H9 (cell line): Measurements from ENCODE around the gene LMO1. TPM values are rescaled to one million over a fixed set of nuclear protein-coding genes. Genes with fewer than 3 reads are reported as not detected.

Experiments used
- DNase-seq: peaks from one replicate; pipeline ENCODE4 v3.0.0-alpha.2; 2017
- H2AFZ ChIP-seq: one replicate; pipeline ENCODE4 v1.6.1; 2013; ENCODE audit warnings: mild to moderate bottlenecking, low read length, control low read depth, moderate library complexity
- H2AK5ac ChIP-seq: 2 replicates; pipeline ENCODE4 v1.6.1; 2013; ENCODE audit warnings: low read length, control low read depth, mixed read lengths; ENCODE audit not compliant: insufficient read length
- H2BK120ac ChIP-seq: one replicate; pipeline ENCODE4 v1.6.1; 2013; ENCODE audit warnings: low read depth, mild to moderate bottlenecking, low read length, control low read depth, inconsistent platforms; ENCODE audit not compliant: poor library complexity, severe bottlenecking
- H2BK12ac ChIP-seq: 2 replicates; pipeline ENCODE4 v1.6.1; 2013; ENCODE audit warnings: low read length, control low read depth, mixed read lengths, low read depth; ENCODE audit not compliant: insufficient read length
- H2BK15ac ChIP-seq: 2 replicates; pipeline ENCODE4 v1.6.1; 2013; ENCODE audit warnings: low read depth, low read length, control low read depth
- H2BK20ac ChIP-seq: one replicate; pipeline ENCODE4 v1.6.1; 2013; ENCODE audit warnings: low read depth, mild to moderate bottlenecking, low read length, control low read depth, inconsistent platforms; ENCODE audit not compliant: poor library complexity, severe bottlenecking
- H2BK5ac ChIP-seq: 2 replicates; pipeline ENCODE4 v1.6.1; 2013; ENCODE audit warnings: low read length, control low read depth, mixed read lengths; ENCODE audit not compliant: insufficient read length
- H3K14ac ChIP-seq: 2 replicates; pipeline ENCODE4 v1.6.1; 2013; ENCODE audit warnings: low read length, control low read depth; ENCODE audit not compliant: insufficient read depth
- H3K18ac ChIP-seq: 2 replicates; pipeline ENCODE4 v1.6.1; 2013; ENCODE audit warnings: low read depth, mild to moderate bottlenecking, mixed read lengths, low read length, control low read depth; ENCODE audit not compliant: insufficient read length
- H3K23ac ChIP-seq: 2 replicates; pipeline ENCODE4 v1.6.1; 2013; ENCODE audit warnings: low read length, control low read depth, mixed read lengths, low read depth; ENCODE audit not compliant: insufficient read length
- H3K23me2 ChIP-seq: 2 replicates; pipeline ENCODE4 v1.6.1; 2013; ENCODE audit warnings: low read depth, mild to moderate bottlenecking, mixed read lengths, low read length, control low read depth; ENCODE audit not compliant: insufficient read length, poor library complexity, severe bottlenecking
- H3K27ac ChIP-seq: 2 replicates; pipeline ENCODE4 v1.5.1; 2013; ENCODE audit warnings: low read length, control low read depth, mixed read lengths, low read depth; ENCODE audit not compliant: insufficient read length
- H3K27me3 ChIP-seq: 2 replicates; pipeline ENCODE4 v1.6.1; 2013; ENCODE audit warnings: low read length, control low read depth, inconsistent platforms; ENCODE audit not compliant: insufficient read depth
- H3K4ac ChIP-seq: 2 replicates; pipeline ENCODE4 v1.6.1; 2013; ENCODE audit warnings: low read depth, mild to moderate bottlenecking, control low read depth, inconsistent platforms, low read length, moderate library complexity
- H3K4me1 ChIP-seq: 2 replicates; pipeline ENCODE4 v1.6.1; 2013; ENCODE audit warnings: low read length, control low read depth, inconsistent platforms; ENCODE audit not compliant: insufficient read depth
- H3K4me2 ChIP-seq: 2 replicates; pipeline ENCODE4 v1.6.1; 2013; ENCODE audit warnings: low read length, control low read depth, mixed read lengths; ENCODE audit not compliant: insufficient read length, insufficient read depth
- H3K56ac ChIP-seq: 2 replicates; pipeline ENCODE4 v1.6.1; 2013; ENCODE audit warnings: low read depth, mild to moderate bottlenecking, mixed read lengths, low read length, control low read depth; ENCODE audit not compliant: insufficient read length
- H3K79me1 ChIP-seq: 2 replicates; pipeline ENCODE4 v1.6.1; 2013; ENCODE audit warnings: low read depth, mild to moderate bottlenecking, moderate library complexity, low read length, control low read depth, inconsistent platforms; ENCODE audit not compliant: insufficient read depth, poor library complexity, severe bottlenecking
- H3K79me2 ChIP-seq: 2 replicates; pipeline ENCODE4 v1.6.1; 2013; ENCODE audit warnings: low read length, control low read depth, inconsistent platforms; ENCODE audit not compliant: insufficient read depth
- H3K9ac ChIP-seq: 2 replicates; pipeline ENCODE4 v1.6.1; 2013; ENCODE audit warnings: low read length, control low read depth, mixed read lengths; ENCODE audit not compliant: insufficient read length; ENCODE audit errors: extremely low read depth
- H3K9me3 ChIP-seq: one replicate; pipeline ENCODE4 v1.6.1; 2013; ENCODE audit warnings: low read depth, low read length, inconsistent platforms; ENCODE audit not compliant: control insufficient read depth
- H3T11ph ChIP-seq: one replicate; pipeline ENCODE4 v1.6.1; 2013; ENCODE audit warnings: mild to moderate bottlenecking, low read length, control low read depth, inconsistent platforms
- H4K20me1 ChIP-seq: one replicate; pipeline ENCODE4 v1.6.1; 2013; ENCODE audit not compliant: control insufficient read depth, insufficient read length, insufficient read depth
- H4K5ac ChIP-seq: 2 replicates; pipeline ENCODE4 v1.6.1; 2013; ENCODE audit warnings: low read depth, mild to moderate bottlenecking, mixed read lengths, low read length, control low read depth; ENCODE audit not compliant: insufficient read length
- H4K8ac ChIP-seq: replicated peaks from 2 replicates; pipeline ENCODE4 v1.6.1; 2013; ENCODE audit warnings: low read length, control low read depth, mixed read lengths, low read depth; ENCODE audit not compliant: insufficient read length
- H4K91ac ChIP-seq: 2 replicates; pipeline ENCODE4 v1.6.1; 2013; ENCODE audit warnings: low read depth, mild to moderate bottlenecking, moderate library complexity, mixed read lengths, low read length, control low read depth; ENCODE audit not compliant: insufficient read length
- H3K27ac Mint-ChIP-seq, 3 experiments: 2 replicates in 2 of 3; 3 replicates in 1 of 3; pipeline ENCODE4 v1.8.0; 2020 to 2021; ENCODE audit warnings: mixed read lengths in 3 of 3, mild to moderate bottlenecking in 1 of 3, moderate library complexity in 1 of 3
- H3K27me3 Mint-ChIP-seq: 2 replicates; pipeline ENCODE4 v1.8.0; 2021; ENCODE audit warnings: low read depth, mild to moderate bottlenecking, moderate library complexity, mixed read lengths
- H3K36me3 Mint-ChIP-seq, 3 experiments: 2 replicates in 2 of 3; 3 replicates in 1 of 3; pipeline ENCODE4 v1.8.0; 2020 to 2021; ENCODE audit warnings: low read depth in 3 of 3, mixed read lengths in 3 of 3; ENCODE audit not compliant: insufficient read depth in 1 of 3
- H3K4me1 Mint-ChIP-seq, 2 experiments: 2 replicates each; pipeline ENCODE4 v1.8.0; 2020; ENCODE audit warnings: mixed read lengths in 2 of 2
- H3K4me3 Mint-ChIP-seq, 2 experiments: 2 replicates in 1 of 2; 3 replicates in 1 of 2; pipeline ENCODE4 v1.8.0; 2020 to 2021; ENCODE audit warnings: mild to moderate bottlenecking in 2 of 2, mixed read lengths in 2 of 2, moderate library complexity in 1 of 2
- H3K9me3 Mint-ChIP-seq, 2 experiments: 2 replicates in 1 of 2; 3 replicates in 1 of 2; pipeline ENCODE4 v1.8.0; 2020; ENCODE audit warnings: mild to moderate bottlenecking in 2 of 2, mixed read lengths in 2 of 2, moderate library complexity in 1 of 2
- WGBS: extraction: QIAGEN DNeasy Blood & Tissue Kit; methylation state at CpG from one replicate; pipeline ENCODE4 v1.1.7; 2013; ENCODE audit warnings: missing lambda C conversion rate, low lambda C conversion rate, mixed read lengths; ENCODE audit not compliant: insufficient read length; ENCODE audit errors: extremely low coverage; 5-methylcytosine and 5-hydroxymethylcytosine counted together
- total RNA-seq: library from RNA; stranded (reverse); gene quantifications from 2 replicates; pipeline ENCODE4 v1.2.1, GENCODE V29; 2021
- TF ChIP-seq, protein P1 (sequence below): fragments of 200-600 bp; sonication (generic); conservative IDR thresholded peaks from 3 replicates; pipeline ENCODE4 v1.8.0; 2021; ENCODE audit warnings: antibody characterized with exemption, mild to moderate bottlenecking

LMO1 gene
- total RNA-seq, 1 experiment from 2014 or later: 0.50 TPM

DNA sequence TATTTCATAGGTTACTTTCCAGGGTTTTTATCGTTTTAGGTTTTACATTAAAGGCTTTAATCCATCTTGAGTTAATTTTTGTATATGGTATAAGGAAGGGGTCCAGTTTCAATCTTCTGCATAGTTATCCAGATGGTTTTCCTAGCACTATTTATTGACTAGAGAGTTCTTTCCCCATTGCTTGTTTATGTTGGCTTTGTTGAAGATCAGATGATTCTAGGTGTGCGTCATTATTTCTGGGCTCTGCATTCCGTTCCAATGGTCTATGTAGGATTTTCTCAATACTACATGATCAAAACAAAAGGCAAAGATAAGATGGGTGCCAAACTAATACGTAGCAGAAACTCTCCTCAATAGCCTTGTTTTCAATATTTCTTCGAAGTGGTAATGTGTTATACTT is 80.6 kb downstream of the LMO1 start:
- H2AK5ac ChIP-seq: no peak overlapping the region
- H3K9ac ChIP-seq: no peak overlapping the region
- no peak overlapping the region for H2BK120ac ChIP-seq
- no peak overlapping the region for H2BK15ac ChIP-seq
- H3K4me2 ChIP-seq: no peak overlapping the region
- no peak overlapping the region for H4K91ac ChIP-seq
- H2BK12ac ChIP-seq: no peak overlapping the region
- H3K27me3 ChIP-seq: no peaks in the 10 kb centered on the region
- Mint-ChIP-seq H3K27me3 (peaks cover 8% of the 10 kb centered on the region), H3K27ac (no peak overlapping the region), H3K4me1 (peaks cover 4 to 12% of the 10 kb centered on the region in 2 experiments), H3K36me3 (no peaks in the 10 kb centered on the region), H3K9me3 (peaks cover 0 to 4% of the 10 kb centered on the region in 2 experiments; a peak in 3 of 5 replicates), H3K4me3 (no peak overlapping the region)
- H3K23me2 ChIP-seq: no peaks in the 10 kb centered on the region
- no peak overlapping the region for H2BK5ac ChIP-seq
- no peak overlapping the region for H3T11ph ChIP-seq
- no peak overlapping the region for H2BK20ac ChIP-seq
- DNase-seq: no peak
- H3K4me1 ChIP-seq: no peaks in the 10 kb centered on the region
- H4K5ac ChIP-seq: no peak overlapping the region
- H4K8ac ChIP-seq: no peak overlapping the region
- no peaks in the 10 kb centered on the region for H3K79me2 ChIP-seq
- no peak overlapping the region for H3K4ac ChIP-seq
- no peak overlapping the region for H3K18ac ChIP-seq
- no peak overlapping the region for H3K23ac ChIP-seq
- no peak overlapping the region for H3K56ac ChIP-seq
- H3K14ac ChIP-seq: no peak overlapping the region
- no peaks in the 10 kb centered on the region for H3K9me3 ChIP-seq
- H2AFZ ChIP-seq: no peak overlapping the region
- no peaks in the 10 kb centered on the region for H4K20me1 ChIP-seq
- no peaks in the 10 kb centered on the region for H3K79me1 ChIP-seq
- WGBS: no CpG with 5 or more reads among the region's 5 CpGs
- TF ChIP-seq, protein P1, sequence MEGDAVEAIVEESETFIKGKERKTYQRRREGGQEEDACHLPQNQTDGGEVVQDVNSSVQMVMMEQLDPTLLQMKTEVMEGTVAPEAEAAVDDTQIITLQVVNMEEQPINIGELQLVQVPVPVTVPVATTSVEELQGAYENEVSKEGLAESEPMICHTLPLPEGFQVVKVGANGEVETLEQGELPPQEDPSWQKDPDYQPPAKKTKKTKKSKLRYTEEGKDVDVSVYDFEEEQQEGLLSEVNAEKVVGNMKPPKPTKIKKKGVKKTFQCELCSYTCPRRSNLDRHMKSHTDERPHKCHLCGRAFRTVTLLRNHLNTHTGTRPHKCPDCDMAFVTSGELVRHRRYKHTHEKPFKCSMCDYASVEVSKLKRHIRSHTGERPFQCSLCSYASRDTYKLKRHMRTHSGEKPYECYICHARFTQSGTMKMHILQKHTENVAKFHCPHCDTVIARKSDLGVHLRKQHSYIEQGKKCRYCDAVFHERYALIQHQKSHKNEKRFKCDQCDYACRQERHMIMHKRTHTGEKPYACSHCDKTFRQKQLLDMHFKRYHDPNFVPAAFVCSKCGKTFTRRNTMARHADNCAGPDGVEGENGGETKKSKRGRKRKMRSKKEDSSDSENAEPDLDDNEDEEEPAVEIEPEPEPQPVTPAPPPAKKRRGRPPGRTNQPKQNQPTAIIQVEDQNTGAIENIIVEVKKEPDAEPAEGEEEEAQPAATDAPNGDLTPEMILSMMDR: no peak
- H3K27ac ChIP-seq: no peak overlapping the region
